ENCODE measurements around the gene DDIAS. TPM values are rescaled to one million over a fixed set of nuclear protein-coding genes. Genes with fewer than 3 reads are reported as not detected.
"Not testable (repeated sequence)": the region's sequence is repeated elsewhere in the genome, so short reads cannot be mapped to it uniquely, and the experiment has no call there.

DDIAS gene
- total and polyA plus RNA-seq, 4 donors = 0.71 to 2.8 (median 1.4) TPM

DNA sequence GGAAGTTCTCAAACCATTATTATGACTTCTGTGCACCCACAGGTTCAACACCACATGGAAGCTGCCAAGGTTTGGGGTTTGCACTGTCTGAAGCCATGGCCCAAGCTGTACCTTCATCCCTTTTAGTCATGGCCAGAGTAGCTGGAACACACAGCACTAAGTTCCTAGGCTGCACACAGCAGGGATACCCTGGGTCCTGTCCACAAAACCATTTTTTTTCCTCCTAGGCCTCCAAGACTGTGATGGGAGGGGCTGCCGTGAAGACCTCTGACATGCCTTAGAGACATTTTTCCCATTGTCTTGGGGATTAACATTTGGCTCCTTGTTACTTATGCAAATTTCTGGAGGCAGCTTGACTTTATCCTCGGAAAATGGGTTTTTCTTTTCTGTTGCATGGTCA, 42.7 kb downstream of the DDIAS start:
- Histone ChIP-seq H3K4me3 (no peak overlapping the region), H3K9ac (ENCODE audit: insufficient read depth in 1 of 2, low read length in 2 of 2) (no peak overlapping the region), H3K27ac (ENCODE audit: low read depth in 1 of 2, low read length in 1 of 2) (no peak overlapping the region), H3K36me3 (ENCODE audit: control insufficient read depth in 4 of 4, insufficient read depth in 4 of 4, low read length in 4 of 4) (no peaks in the 10 kb centered on the region), H3K27me3 (ENCODE audit: control insufficient read depth in 3 of 3, insufficient read depth in 3 of 3, low read length in 2 of 3) (no peaks in the 10 kb centered on the region), H3K4me1 (ENCODE audit: control insufficient read depth in 5 of 5, insufficient read depth in 5 of 5, low read length in 5 of 5) (no peaks in the 10 kb centered on the region), H3K9me3 (ENCODE audit: control insufficient read depth in 4 of 4, insufficient read depth in 3 of 4, low read length in 3 of 4) (peaks cover 0 to 2% (median 0%) of the 10 kb centered on the region in 4 donors)
- 91 to 93% methylated on average over 2 of the region's 2 CpGs for WGBS, 2 donors
- no peak for DNase-seq
- TF ChIP-seq, protein P1, sequence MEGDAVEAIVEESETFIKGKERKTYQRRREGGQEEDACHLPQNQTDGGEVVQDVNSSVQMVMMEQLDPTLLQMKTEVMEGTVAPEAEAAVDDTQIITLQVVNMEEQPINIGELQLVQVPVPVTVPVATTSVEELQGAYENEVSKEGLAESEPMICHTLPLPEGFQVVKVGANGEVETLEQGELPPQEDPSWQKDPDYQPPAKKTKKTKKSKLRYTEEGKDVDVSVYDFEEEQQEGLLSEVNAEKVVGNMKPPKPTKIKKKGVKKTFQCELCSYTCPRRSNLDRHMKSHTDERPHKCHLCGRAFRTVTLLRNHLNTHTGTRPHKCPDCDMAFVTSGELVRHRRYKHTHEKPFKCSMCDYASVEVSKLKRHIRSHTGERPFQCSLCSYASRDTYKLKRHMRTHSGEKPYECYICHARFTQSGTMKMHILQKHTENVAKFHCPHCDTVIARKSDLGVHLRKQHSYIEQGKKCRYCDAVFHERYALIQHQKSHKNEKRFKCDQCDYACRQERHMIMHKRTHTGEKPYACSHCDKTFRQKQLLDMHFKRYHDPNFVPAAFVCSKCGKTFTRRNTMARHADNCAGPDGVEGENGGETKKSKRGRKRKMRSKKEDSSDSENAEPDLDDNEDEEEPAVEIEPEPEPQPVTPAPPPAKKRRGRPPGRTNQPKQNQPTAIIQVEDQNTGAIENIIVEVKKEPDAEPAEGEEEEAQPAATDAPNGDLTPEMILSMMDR (IDR thresholded peaks at IDR 0.05; ENCODE audit: control extremely low read depth, extremely low read depth) = no peak
- ATAC-seq (ENCODE audit: insufficient read depth, low FRiP score) = no peak

- not testable (repeated sequence) for H3K36me3 ChIP-seq (ENCODE audit: control insufficient read depth in 4 of 4, insufficient read depth in 4 of 4, low read length in 4 of 4); ATAC-seq (ENCODE audit: insufficient read depth, low FRiP score)
- 88 to 90% methylated on average over 1 of the region's 1 CpG for WGBS, 2 donors
Observed at GRCh38 chr11:82945041-82945440, 43.5 kb downstream of the DDIAS start.

GRCh38 chr11:82945682-82946081, 44.1 kb downstream of the DDIAS start:
- no peak overlapping the region for H3K4me3 ChIP-seq
- DNase-seq (no peak), ATAC-seq (ENCODE audit: insufficient read depth, low FRiP score) (no peak)
- no peaks in the 10 kb centered on the region for H3K4me1 ChIP-seq (ENCODE audit: control insufficient read depth in 5 of 5, insufficient read depth in 5 of 5, low read length in 5 of 5)
- no peak overlapping the region for H3K9ac ChIP-seq (ENCODE audit: insufficient read depth in 1 of 2, low read length in 2 of 2)
- H3K9me3 ChIP-seq (ENCODE audit: control insufficient read depth in 4 of 4, insufficient read depth in 3 of 4, low read length in 3 of 4) = peaks cover 0 to 4% (median 0%) of the 10 kb centered on the region in 4 donors
- no peak overlapping the region for H3K27ac ChIP-seq (ENCODE audit: low read depth in 1 of 2, low read length in 1 of 2)
- TF ChIP-seq, protein P1 (IDR thresholded peaks at IDR 0.05; ENCODE audit: control extremely low read depth, extremely low read depth) = no peak
- H3K36me3 ChIP-seq (ENCODE audit: control insufficient read depth in 4 of 4, insufficient read depth in 4 of 4, low read length in 4 of 4) = no peaks in the 10 kb centered on the region
- H3K27me3 ChIP-seq (ENCODE audit: control insufficient read depth in 3 of 3, insufficient read depth in 3 of 3, low read length in 2 of 3) = no peaks in the 10 kb centered on the region

More at GRCh38 chr11:82945041-82945440, 43.5 kb downstream of the DDIAS start:
- H3K9me3 ChIP-seq (ENCODE audit: control insufficient read depth in 4 of 4, insufficient read depth in 3 of 4, low read length in 3 of 4); H3K9ac ChIP-seq (ENCODE audit: insufficient read depth in 1 of 2, low read length in 2 of 2); H3K4me3 ChIP-seq; H3K27ac ChIP-seq (ENCODE audit: low read depth in 1 of 2, low read length in 1 of 2); H3K27me3 ChIP-seq (ENCODE audit: control insufficient read depth in 3 of 3, insufficient read depth in 3 of 3, low read length in 2 of 3); DNase-seq; H3K4me1 ChIP-seq (ENCODE audit: control insufficient read depth in 5 of 5, insufficient read depth in 5 of 5, low read length in 5 of 5): not testable (repeated sequence)

DNA sequence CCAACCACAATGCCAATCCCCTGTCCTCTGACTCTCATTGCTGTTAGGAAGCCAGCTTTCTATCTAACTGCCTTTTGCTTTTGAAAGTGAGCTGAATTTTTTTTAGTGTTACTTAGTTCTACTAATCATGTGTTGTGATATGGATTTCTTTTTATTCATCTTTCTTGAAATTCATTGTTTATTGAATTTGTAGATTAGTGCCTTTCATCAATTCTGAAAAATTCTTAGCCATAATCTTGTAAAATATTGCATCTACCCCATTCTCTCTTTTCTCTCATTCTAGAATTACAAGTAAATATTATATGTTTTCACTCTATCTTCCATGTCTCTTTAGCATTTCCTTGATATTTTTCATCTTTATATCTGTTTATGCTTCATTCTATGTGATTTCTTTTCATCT, 47.8 kb downstream of the DDIAS start:
- no peak for DNase-seq
- no peaks in the 10 kb centered on the region for H3K27me3 ChIP-seq (ENCODE audit: control insufficient read depth in 3 of 3, insufficient read depth in 3 of 3, low read length in 2 of 3)
- H3K4me3 ChIP-seq = no peak overlapping the region
- no peak overlapping the region for H3K27ac ChIP-seq (ENCODE audit: low read depth in 1 of 2, low read length in 1 of 2)
- no peaks in the 10 kb centered on the region for H3K4me1 ChIP-seq (ENCODE audit: control insufficient read depth in 5 of 5, insufficient read depth in 5 of 5, low read length in 5 of 5)
- no peak overlapping the region for H3K9ac ChIP-seq (ENCODE audit: insufficient read depth in 1 of 2, low read length in 2 of 2)
- peaks cover 0 to 2% (median 0%) of the 10 kb centered on the region in 4 donors for H3K9me3 ChIP-seq (ENCODE audit: control insufficient read depth in 4 of 4, insufficient read depth in 3 of 4, low read length in 3 of 4)
- H3K36me3 ChIP-seq (ENCODE audit: control insufficient read depth in 4 of 4, insufficient read depth in 4 of 4, low read length in 4 of 4) = no peaks in the 10 kb centered on the region
- no peak for ATAC-seq (ENCODE audit: insufficient read depth, low FRiP score)
- TF ChIP-seq, protein P1 (IDR thresholded peaks at IDR 0.05; ENCODE audit: control extremely low read depth, extremely low read depth) = no peak

DNA sequence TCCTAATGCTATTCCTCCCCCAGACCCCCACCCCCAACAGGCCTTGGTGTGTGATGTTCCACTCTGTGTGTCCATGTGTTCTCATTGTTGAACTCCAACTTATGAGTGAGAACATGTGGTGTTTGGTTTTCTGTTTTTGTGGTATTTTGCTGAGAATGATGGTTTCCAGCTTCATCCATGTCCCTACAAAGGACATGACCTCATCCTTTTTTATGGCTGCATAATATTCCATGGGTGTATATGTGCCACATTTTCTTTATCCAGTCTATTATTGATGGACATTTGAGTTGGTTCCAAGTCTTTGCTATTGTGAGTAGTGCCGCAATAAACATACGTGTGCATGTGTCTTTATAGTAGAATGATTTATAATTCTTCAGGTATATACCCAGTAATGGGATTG, 49.0 kb downstream of the DDIAS start:
- not testable (repeated sequence) for H3K9ac ChIP-seq (ENCODE audit: insufficient read depth in 1 of 2, low read length in 2 of 2); H3K27ac ChIP-seq (ENCODE audit: low read depth in 1 of 2, low read length in 1 of 2); H3K9me3 ChIP-seq (ENCODE audit: control insufficient read depth in 4 of 4, insufficient read depth in 3 of 4, low read length in 3 of 4); H3K36me3 ChIP-seq (ENCODE audit: control insufficient read depth in 4 of 4, insufficient read depth in 4 of 4, low read length in 4 of 4); H3K27me3 ChIP-seq (ENCODE audit: control insufficient read depth in 3 of 3, insufficient read depth in 3 of 3, low read length in 2 of 3); H3K4me3 ChIP-seq; DNase-seq; ATAC-seq (ENCODE audit: insufficient read depth, low FRiP score); H3K4me1 ChIP-seq (ENCODE audit: control insufficient read depth in 5 of 5, insufficient read depth in 5 of 5, low read length in 5 of 5)
- 96 to 98% methylated on average over 2 of the region's 2 CpGs for WGBS, 2 donors

DNA sequence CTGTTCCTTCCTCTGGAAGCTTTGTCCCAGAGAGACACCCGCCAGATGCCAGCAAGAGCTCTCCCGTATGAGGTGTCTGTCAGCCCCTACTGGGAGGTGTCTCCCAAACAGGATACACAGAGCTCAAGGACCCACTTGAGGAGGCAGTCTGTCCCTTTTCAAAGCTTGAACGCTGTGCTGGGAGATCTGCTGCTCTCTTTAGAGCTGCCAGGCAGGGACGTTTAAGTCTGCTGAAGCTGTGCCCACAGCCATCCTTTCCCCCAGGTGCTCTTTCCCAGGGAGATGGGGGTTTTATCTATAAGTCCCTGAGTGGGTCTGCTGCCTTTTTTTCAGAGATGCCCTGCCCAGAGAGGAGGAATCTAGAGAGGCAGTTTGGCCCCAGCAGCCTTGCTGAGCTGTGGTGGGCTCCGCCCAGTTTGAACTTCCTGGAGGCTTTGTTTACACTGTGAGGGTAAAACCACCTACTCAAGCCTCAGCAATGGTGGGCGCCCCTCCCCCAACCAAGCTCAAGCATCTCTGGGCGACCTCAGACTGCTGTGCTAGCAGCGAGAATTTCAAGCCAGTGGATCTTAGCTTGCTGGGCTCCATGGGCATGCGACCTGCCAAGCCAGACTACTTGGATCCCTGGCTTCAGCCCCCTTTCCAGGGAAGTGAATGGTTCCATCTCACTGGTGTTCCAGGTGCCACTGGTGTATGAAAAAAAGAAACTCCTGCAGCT, 54.4 kb downstream of the DDIAS start:
- not testable (repeated sequence) for ATAC-seq (ENCODE audit: insufficient read depth, low FRiP score); H3K9ac ChIP-seq (ENCODE audit: insufficient read depth in 1 of 2, low read length in 2 of 2); H3K9me3 ChIP-seq (ENCODE audit: control insufficient read depth in 4 of 4, insufficient read depth in 3 of 4, low read length in 3 of 4); H3K27me3 ChIP-seq (ENCODE audit: control insufficient read depth in 3 of 3, insufficient read depth in 3 of 3, low read length in 2 of 3); H3K4me1 ChIP-seq (ENCODE audit: control insufficient read depth in 5 of 5, insufficient read depth in 5 of 5, low read length in 5 of 5); H3K4me3 ChIP-seq; H3K36me3 ChIP-seq (ENCODE audit: control insufficient read depth in 4 of 4, insufficient read depth in 4 of 4, low read length in 4 of 4)
- 49 to 66% methylated on average over 9 of the region's 9 CpGs for WGBS, 2 donors
- peak; percentile 4 to 21 (median 20) for DNase-seq
- H3K27ac ChIP-seq (ENCODE audit: low read depth in 1 of 2, low read length in 1 of 2) = peak overlapping the region in 1 of 2 donors; percentile 31

Data from lung (tissue), 12 donors.